Left forelimb (tissue), 1 donor: Measurements from ENCODE around the gene TARS3.
"Not testable (repeated sequence)": the region's sequence is repeated elsewhere in the genome, so short reads cannot be mapped to it uniquely, and the experiment has no call there.

ENCODE experiments used
- DNase-seq: peaks from one replicate; pipeline ENCODE4 v3.0.0-alpha.2; 2018; ENCODE audit warnings: low spot score

TARS3 gene

GRCh38 chr15:101654171-101654570 is 70.1 kb downstream of the TARS3 start:
- no peak for DNase-seq

GRCh38 chr15:101652786-101653430 is 71.4 kb downstream of the TARS3 start:
- DNase-seq, result peak; percentile 68

GRCh38 chr15:101652098-101652785 is 72.0 kb downstream of the TARS3 start, which contains the start of gene TM2D3:
TM2D3 (minus strand) TSS chr15:101652381; CDS start chr15:101652361, 20 bp downstream.
- DNase-seq, result peak; percentile 96

- DNase-seq, result no peak
These were observed 72.6 kb downstream of the TARS3 start for GRCh38 chr15:101651554-101652097.

- DNase-seq, result no peak
These were observed 74.1 kb downstream of the TARS3 start for GRCh38 chr15:101650145-101650544.

DNA sequence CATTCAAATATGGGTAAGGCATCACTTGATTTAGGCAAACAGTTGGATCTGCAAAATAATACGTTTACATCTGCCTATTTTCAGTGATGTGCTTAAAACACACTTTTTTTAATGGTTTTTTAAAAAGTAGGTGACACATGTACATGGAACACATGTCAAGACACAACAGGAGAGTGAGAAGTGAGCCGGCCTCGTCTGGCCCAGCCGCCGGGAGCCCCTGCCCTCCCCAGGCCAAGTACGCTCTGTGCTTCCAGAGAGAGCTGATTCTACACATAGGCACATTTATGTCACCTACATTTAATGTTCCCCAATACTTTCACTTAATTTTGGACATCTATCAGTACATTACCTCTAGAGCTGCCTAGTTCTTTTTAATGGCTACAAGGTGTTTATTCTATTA is 75.9 kb downstream of the TARS3 start:
- no peak for DNase-seq

GRCh38 chr15:101647251-101647650 is 77.0 kb downstream of the TARS3 start:
- no peak for DNase-seq

DNA sequence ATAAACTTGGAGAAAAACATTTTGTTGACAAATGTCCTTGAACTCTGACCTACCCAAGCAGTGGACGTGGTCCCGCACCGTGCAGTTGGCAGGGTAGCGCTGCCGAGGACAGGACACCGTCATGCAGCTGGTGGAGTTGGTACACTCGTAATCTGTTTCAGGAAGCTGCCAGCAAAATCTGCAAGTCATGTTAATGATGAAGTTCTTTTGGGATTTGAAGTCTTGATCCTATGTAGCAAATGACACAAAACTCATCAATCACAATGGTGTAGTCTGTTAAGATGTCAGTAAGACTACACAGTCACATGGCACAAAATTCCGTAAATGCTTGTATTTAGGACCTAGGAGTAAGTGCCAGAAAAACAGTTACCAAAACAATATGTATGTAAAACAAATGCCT is 77.6 kb downstream of the TARS3 start:
- no peak for DNase-seq

GRCh38 chr15:101642361-101642760 is 81.9 kb downstream of the TARS3 start:
- DNase-seq, result no peak

GRCh38 chr15:101641894-101642293 is 82.4 kb downstream of the TARS3 start:
- no peak for DNase-seq

DNA sequence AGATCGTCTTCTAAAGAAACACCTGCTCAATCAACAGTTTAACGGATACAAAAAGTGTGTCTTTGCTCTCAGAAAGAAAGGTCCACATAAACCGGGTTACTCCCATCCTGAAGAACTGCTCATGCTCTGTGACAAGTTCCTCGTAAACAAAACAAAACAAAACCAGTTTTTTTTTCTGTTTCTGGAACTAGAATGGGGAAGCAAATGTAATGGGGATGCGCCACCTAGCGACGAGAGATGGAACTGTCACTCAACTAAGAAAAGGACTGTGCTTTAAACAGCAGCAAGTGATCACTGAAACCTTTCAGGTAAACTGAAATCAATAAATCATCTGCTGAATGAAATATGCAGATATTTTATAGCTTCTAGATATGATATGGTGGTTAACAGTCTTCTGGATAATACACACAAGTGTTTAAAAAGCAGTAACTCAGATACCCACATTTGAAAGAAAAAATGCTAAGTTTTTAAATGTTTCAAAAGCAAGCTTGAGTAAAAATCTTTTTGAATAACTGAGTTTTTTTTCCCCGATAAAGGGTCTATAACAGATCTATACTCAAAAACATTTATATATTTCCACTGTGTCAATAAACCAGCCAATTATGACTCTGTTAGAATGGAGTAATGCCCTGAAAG is 83.0 kb downstream of the TARS3 start:
- DNase-seq, result no peak

GRCh38 chr15:101639667-101640066 is 84.6 kb downstream of the TARS3 start:
- no peak for DNase-seq

DNA sequence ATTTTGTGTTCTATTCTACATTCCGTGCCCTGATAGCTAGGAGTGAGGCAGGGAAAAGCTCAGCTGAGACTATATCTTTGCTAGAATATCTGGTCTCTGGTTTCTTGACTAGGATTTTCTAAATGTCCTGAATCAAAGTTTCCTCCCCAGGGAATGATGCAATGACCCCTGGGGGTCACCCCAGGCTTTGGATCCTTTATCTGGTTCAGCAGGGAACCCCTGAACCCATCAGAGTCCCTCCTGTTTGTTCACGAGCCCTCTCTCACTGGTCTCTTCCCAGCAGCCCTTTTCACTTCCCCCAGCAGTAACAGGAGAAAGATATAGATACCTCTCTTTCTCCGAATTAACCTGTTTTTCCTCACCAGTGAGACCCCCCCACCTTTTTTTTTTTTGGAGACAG is 86.4 kb downstream of the TARS3 start:
- DNase-seq, result no peak

DNA sequence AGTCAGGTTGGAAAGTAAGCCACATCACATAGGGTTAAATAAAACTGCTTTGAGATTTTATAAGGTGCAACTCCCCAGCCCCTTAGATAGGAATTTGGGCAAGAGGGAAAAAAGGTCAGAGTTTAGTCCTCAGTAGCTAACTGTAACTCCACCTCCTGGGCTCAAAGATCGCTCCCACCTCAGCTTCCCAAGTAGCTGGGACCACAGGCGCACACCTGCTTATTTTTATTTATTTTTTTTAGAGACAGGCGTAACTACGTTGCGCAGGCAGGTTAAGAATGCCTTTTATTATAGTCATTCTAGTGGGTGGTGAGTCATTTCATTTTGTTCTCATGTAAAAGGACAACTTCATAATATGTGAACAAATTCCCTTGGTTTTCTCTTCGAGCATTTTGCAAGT is 86.8 kb downstream of the TARS3 start:
- DNase-seq, result no peak

GRCh38 chr15:101637038-101637437 is 87.2 kb downstream of the TARS3 start:
- no peak for DNase-seq

DNA sequence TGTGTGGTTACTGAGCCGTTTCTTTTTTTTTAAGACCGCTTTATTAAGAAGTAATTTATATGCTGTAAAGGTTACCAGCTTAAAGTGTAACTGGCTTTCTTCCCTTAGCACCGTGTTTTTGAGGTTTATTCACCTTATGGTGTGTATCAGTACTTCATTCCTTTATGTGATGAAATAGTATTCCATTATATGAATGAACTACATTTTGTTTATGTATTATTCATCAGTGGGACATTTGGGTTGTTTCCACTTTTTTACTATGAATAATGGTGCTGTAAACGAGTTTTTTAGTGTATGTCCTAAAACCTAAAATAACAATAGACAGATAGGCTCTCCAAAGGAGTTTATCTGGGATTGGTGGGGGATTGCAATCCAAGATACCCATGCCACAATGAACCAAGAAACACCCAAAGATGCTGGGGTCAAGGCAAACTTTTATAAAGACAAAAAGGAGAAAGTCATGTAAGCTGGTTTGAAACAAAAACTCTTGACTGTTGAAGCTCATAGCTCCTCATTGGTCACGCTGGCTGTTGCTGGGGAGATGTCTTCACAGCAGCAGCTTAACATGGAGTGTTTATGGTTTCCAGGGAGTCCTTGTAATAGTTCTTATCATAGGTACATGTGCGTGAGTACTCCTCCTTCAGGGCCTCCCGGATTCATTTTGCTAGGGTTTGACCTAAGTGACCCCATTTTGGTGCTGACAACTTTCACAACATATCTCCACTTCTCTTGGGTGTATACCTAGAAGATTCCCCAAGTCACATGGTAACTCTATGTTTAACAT is 88.1 kb downstream of the TARS3 start:
- no peak for DNase-seq

DNA sequence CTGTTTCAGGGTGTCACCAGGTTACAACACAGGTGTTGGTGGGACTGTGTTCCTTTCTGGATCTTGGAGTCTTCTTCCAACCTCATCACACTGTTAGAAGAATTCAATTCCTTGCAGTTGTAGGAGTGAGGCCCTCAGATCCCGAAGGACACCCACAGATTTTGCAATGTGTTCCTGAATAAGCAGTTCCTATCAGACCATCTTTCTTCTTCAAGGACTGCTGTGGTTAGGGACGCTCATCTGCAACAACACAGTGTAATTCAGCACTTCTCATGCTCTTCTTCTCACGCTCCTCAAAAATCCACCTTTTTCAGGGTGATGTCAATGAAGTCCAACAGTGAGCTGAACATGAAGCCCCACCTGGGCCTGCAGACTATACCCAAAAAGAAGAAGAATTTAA is 90.9 kb downstream of the TARS3 start:
- no peak for DNase-seq

- not testable (repeated sequence) for DNase-seq
These were observed 97.5 kb downstream of the TARS3 start for GRCh38 chr15:101626729-101627128.

- no peak for DNase-seq
These were observed 98.3 kb downstream of the TARS3 start for GRCh38 chr15:101625980-101626379.

DNA sequence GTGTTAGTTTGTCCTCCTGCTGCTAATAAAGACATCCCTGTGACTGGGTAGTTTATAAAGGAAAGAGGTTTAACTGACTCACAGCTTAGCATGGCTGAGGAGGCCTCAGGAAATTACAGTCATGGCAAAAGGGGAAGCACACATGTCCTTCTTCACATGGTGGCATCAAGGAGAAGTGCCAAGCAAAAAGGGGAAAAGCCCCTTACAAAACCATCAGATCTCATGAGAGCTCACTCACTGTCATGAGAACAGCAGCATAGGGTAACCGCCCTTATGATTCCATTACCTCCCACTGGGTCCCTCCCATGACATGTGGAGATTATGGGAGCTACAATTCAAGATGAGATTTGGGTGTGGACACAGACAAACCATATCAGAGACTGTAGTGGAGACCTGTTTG is 99.1 kb downstream of the TARS3 start:
- DNase-seq, result no peak

- DNase-seq, result no peak
These were observed 100.6 kb downstream of the TARS3 start for GRCh38 chr15:101623367-101624304.
